Measurements from ENCODE around the gene EYA2.
"Not testable (repeated sequence)": the region's sequence is repeated elsewhere in the genome, so short reads cannot be mapped to it uniquely, and the experiment has no call there.

EYA2 gene

GRCh38 chr20:46879386-46879785 lies 15.3 kb upstream of the EYA2 start:
- TF ChIP-seq CTCF (IDR thresholded peaks at IDR 0.05; ENCODE audit: low read depth, low read length), result no peak
- DNase-seq (ENCODE audit: extremely low read depth, low read depth), result no peak

DNA sequence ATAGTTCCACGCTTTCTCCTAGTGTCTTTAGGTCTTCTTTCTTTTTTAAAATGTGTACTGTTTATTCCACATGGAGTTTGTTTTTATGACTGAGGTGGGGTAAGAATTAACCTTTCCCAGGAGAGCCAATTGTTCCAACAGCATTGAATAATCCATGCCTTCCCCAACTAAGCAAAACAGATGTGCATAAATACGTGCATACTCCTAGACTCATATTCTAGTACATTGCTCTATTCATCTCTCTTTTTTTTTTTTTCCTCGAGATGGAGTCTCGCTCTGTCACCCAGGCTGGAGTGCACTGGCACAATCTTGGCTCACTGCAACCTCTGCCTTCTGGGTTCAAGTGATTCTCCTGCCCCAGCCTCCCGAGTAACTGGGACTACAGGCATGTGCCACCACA lies 14.7 kb upstream of the EYA2 start:
- not testable (repeated sequence) for DNase-seq (ENCODE audit: extremely low read depth, low read depth)

- no peak for DNase-seq (ENCODE audit: extremely low read depth, low read depth)
Observed at GRCh38 chr20:46883892-46884291, 10.8 kb upstream of the EYA2 start.

DNA sequence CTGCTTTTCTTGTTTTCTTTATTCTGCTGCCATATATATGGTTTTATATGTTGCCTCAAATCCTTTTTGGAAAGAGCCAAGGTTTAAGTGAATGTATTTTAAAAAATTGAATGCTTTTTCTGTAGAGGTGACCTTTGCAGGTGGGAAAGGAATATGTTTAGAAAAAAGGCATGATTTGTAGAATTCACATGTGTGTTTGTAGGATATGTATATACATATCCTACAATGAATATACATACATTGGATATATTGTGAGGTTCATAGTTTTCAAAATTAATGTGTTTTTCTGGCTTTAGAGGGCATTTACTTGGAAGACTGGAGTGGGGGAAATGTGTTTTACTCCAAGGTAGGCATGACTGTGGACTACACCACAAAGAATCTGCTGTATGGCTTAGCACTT lies 4.0 kb upstream of the EYA2 start:
- DNase-seq (ENCODE audit: extremely low read depth, low read depth), result no peak
- no peak for TF ChIP-seq CTCF (IDR thresholded peaks at IDR 0.05; ENCODE audit: low read depth, low read length)

More at GRCh38 chr20:46883892-46884291, 10.8 kb upstream of the EYA2 start:
- TF ChIP-seq CTCF (IDR thresholded peaks at IDR 0.05; ENCODE audit: low read depth, low read length), result no peak

- no peak for TF ChIP-seq CTCF (IDR thresholded peaks at IDR 0.05; ENCODE audit: low read depth, low read length)
- no peak for DNase-seq (ENCODE audit: extremely low read depth, low read depth)
Observed at GRCh38 chr20:46893051-46893450, 1.6 kb upstream of the EYA2 start.

DNA sequence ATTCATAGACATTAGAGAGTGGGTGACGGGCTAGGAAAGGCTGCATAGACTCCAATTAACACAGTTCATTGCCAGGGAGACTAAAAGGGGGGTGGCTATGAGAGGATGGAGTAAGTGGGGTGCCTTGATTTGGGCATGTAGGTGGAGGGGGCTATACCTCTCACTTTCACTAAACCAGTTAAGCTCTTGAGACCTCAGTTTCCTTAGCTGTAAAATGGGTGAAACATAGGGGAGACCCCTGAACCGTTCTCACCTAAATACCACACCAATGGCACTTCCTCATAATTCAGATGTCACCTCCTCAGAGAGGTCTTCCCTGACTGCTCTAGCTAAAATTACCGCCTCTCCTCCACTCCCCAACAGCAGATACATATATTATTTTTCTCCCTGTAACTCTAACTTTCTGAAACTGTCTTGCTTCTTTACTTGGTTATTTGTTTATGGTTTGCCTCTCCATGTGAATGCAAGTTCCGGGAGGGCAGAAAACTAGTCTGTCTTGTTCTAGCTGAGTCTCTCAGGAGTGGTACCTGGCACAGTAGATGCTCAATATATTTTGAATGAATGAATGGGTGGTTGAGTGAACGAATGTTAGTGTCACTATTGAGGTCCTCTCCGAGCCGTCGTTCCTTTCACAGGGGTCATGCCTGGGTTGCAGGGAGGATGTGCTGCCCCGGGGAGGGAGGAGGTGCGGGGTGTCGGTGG lies 615 bp upstream of the EYA2 start:
- TF ChIP-seq CTCF (IDR thresholded peaks at IDR 0.05; ENCODE audit: low read depth, low read length), result no peak
- DNase-seq (ENCODE audit: extremely low read depth, low read depth), result no peak

DNA sequence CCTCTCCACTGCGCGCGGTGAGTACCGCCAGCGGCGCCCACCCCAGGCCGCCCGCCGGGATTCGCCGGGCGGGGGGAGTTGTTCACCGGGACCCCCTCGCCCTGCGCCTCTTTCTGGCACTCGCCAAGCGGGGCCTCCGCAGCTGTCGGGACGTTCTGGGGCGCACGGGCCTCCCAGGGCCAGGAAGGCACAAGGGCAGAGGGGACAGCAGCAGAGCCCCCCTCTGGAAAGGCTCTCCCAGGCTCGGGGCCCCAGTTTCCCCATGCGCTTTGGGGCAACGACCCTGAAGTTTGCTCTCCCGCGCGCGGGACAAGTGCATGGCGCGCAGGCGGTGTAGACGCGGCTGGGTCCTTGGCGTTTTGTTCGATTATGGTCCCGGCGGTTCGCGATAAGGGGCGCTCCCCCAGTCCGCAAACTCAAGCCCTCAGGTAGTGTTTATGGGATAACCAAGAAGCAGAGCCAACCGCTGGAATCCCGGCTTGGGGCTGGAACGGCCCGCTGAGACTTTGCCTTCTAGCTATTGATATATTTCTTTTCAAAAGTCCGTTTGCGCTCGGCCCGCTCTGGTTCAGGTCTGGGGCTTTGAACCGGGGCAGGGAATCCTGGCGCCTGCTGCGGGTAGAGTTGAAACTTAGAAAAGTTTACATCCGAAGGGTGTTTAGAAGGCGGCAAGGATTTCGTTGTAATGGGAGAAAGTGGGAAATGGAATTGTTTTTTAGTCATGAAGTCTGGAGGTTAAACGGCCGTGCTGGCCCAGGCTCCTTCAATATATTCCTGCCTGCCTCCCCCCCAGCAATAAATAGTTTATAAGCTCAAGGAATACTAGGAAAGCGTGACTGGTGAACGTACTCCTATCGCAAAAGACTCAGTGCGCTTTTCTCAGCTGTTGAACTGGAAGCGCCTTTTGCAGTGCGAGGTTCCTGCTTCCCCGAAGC lies 595 bp downstream of the EYA2 start:
- DNase-seq (ENCODE audit: extremely low read depth, low read depth), result no peak

More for the DNA sequence above, 595 bp downstream of the EYA2 start:
- TF ChIP-seq CTCF (IDR thresholded peaks at IDR 0.05; ENCODE audit: low read depth, low read length), result no peak

All from AG09319 (cell line).